ENCODE data around the gene TIPIN. TPM values are rescaled to one million over a fixed set of nuclear protein-coding genes. Genes with fewer than 3 reads are reported as not detected.
A peak's percentile ranks its signal among the peaks of the same experiment; 100 is the strongest.

The TIPIN gene
- total RNA-seq, 1 experiment from 2014 or later: 14.2 TPM

DNA sequence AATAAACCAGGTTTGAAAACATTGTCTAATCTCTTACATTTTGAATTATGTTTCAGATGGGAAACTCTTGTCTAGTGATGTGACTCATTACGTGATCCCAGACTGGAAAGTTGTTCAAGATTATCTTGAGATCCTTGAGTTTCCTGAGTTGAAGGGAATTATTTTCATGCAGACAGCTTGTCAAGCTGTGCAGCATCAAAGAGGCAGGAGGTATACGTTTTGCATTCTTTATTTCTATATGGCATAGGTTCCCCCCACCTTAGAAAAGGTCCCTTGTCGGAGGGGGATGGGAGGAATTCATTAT lies 61.6 kb downstream of the TIPIN start:
- Histone ChIP-seq H3K4me2 (ENCODE audit: low read length) (peak overlapping the region; percentile 99), H3K27ac (ENCODE audit: low read length) (peak overlapping the region; percentile 64; the same call in 1 of the 2 replicates), H3K4me3 (ENCODE audit: low read length) (peak overlapping the region; percentile 86), H2AFZ (ENCODE audit: low read length) (peak overlapping the region; percentile 88), H3K36me3 (ENCODE audit: low read depth, low read length) (peaks cover 2% of the 10 kb centered on the region; the same call in 1 of the 2 replicates), H3K79me2 (ENCODE audit: low read length) (peaks cover 38% of the 10 kb centered on the region), H3F3A (ENCODE audit: low read length, unreplicated experiment) (no peaks in the 10 kb centered on the region), H4K20me1 (ENCODE audit: low read length) (no peaks in the 10 kb centered on the region), H3K27me3 (ENCODE audit: low read length) (no peaks in the 10 kb centered on the region), H3K9ac (ENCODE audit: low read length) (peak overlapping the region; percentile 85), H3K9me3 (ENCODE audit: low read length) (no peaks in the 10 kb centered on the region), H3K4me1 (ENCODE audit: insufficient read depth, low read length) (peaks cover 27% of the 10 kb centered on the region), H3K9me2 (replicated peaks; ENCODE audit: low read length) (no peaks in the 10 kb centered on the region)
- BruUV-seq (replicated peaks): no TSS peak
- intact Hi-C loops (cut with micrococcal nuclease): loop anchor here (10.0 kb wide), 1 partner anchor 210 kb away; the partner anchor contains the start of genes RPL4 and ZWILCH
- ChIA-PET CTCF (interaction anchor here (0.7 kb wide), 1 partner anchor 19 kb away, joined by 3 read pairs; no protein-coding TSS in a partner anchor), POLR2A (ENCODE audit: unreplicated experiment) (no interaction called here)
- DNase-seq: no peak
- ATAC-seq: no peak
- TF ChIP-seq EZH2 (IDR thresholded peaks at IDR 0.05; ENCODE audit: low read length, unreplicated experiment): no peak
- no peak for TF ChIP-seq EZH2phosphoT487 (IDR thresholded peaks at IDR 0.05; ENCODE audit: borderline replicate concordance, low read length)
- TF ChIP-seq, protein P1, sequence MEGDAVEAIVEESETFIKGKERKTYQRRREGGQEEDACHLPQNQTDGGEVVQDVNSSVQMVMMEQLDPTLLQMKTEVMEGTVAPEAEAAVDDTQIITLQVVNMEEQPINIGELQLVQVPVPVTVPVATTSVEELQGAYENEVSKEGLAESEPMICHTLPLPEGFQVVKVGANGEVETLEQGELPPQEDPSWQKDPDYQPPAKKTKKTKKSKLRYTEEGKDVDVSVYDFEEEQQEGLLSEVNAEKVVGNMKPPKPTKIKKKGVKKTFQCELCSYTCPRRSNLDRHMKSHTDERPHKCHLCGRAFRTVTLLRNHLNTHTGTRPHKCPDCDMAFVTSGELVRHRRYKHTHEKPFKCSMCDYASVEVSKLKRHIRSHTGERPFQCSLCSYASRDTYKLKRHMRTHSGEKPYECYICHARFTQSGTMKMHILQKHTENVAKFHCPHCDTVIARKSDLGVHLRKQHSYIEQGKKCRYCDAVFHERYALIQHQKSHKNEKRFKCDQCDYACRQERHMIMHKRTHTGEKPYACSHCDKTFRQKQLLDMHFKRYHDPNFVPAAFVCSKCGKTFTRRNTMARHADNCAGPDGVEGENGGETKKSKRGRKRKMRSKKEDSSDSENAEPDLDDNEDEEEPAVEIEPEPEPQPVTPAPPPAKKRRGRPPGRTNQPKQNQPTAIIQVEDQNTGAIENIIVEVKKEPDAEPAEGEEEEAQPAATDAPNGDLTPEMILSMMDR (conservative IDR thresholded peaks at IDR 0.05; ENCODE audit: low read depth, low read length): no peak

DNA sequence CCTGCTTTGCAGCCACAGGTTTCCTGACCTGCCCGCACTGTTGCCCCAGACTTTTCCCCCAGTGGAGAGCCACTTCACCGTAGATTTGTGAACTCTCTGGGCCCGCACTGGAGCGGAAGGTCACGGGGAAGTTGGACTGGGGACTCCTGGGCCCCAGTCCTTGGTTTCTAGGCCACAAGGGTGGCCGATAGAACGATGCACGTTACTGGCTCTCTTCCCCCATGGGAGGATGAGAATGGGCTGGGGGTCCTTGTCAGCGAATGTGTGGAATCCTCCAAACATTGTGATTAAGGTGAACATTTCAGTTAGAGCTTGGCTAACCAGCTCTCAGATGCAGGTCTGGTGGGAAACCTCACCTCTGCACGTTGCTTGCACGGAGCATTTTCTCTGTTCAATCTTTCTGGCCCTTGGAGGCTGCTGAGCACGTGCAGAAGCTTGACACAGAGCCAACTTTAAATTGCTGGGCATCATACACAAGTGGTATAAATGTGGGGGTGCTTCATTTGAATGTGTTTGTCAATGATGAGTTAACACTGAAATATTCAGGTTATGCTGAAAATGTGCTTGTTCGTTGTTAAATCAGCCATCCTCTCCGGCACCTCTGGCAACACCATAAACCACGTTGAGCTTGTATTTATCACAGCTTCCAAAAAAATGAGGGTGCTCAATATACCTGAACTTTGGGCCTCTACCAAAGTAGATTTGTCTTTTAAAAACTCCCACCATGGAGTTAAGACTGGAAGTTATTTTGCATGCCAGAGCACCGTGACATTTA lies 62.1 kb downstream of the TIPIN start:
- Histone ChIP-seq H3K36me3 (ENCODE audit: low read depth, low read length) (peaks cover 2% of the 10 kb centered on the region; the same call in 1 of the 2 replicates), H3K27ac (ENCODE audit: low read length) (peak overlapping the region; percentile 64), H3F3A (ENCODE audit: low read length, unreplicated experiment) (no peaks in the 10 kb centered on the region), H3K4me2 (ENCODE audit: low read length) (peak overlapping the region; percentile 99), H3K79me2 (ENCODE audit: low read length) (peaks cover 38% of the 10 kb centered on the region), H3K4me3 (ENCODE audit: low read length) (peak overlapping the region; percentile 86), H2AFZ (ENCODE audit: low read length) (peak overlapping the region; percentile 88), H3K9ac (ENCODE audit: low read length) (peak overlapping the region; percentile 85), H3K27me3 (ENCODE audit: low read length) (no peaks in the 10 kb centered on the region), H4K20me1 (ENCODE audit: low read length) (no peaks in the 10 kb centered on the region), H3K9me2 (replicated peaks; ENCODE audit: low read length) (no peaks in the 10 kb centered on the region), H3K9me3 (ENCODE audit: low read length) (no peaks in the 10 kb centered on the region), H3K4me1 (ENCODE audit: insufficient read depth, low read length) (peaks cover 27% of the 10 kb centered on the region)
- no TSS peak for BruUV-seq (replicated peaks)
- ATAC-seq (peak; percentile 34), DNase-seq (peak; percentile 63)
- intact Hi-C loops (cut with micrococcal nuclease): loop anchor here (10.0 kb wide), 1 partner anchor 210 kb away; the partner anchor contains the start of genes RPL4 and ZWILCH
- POLR2A ChIA-PET (ENCODE audit: unreplicated experiment): no interaction called here
- no peak for TF ChIP-seq EZH2phosphoT487 (IDR thresholded peaks at IDR 0.05; ENCODE audit: borderline replicate concordance, low read length)
- TF ChIP-seq, protein P1 (conservative IDR thresholded peaks at IDR 0.05; ENCODE audit: low read depth, low read length): no peak
- TF ChIP-seq EZH2 (IDR thresholded peaks at IDR 0.05; ENCODE audit: low read length, unreplicated experiment): no peak
- CTCF ChIA-PET: no interaction called here

All from PC-3 (cell line).